NCI-H1105 treated with DMSO at 0.1 percent for 48 hours (cell line): ENCODE data around the gene ESYT1.

Experiments
- DNase-seq: peaks from one replicate; lab custom pipeline; 2025; lab: John Stamatoyannopoulos, UW

Gene ESYT1

GRCh38 chr12:56188778-56189098 lies 60.7 kb downstream of the ESYT1 start:
- DNase-seq = peak; percentile 21

GRCh38 chr12:56189099-56189917 lies 61.2 kb downstream of the ESYT1 start, which contains the start of gene SMARCC2:
Gene SMARCC2, minus strand, starts transcription at chr12:56189483. Its CDS starts 22 bp downstream, at chr12:56189461.
- DNase-seq = peak; percentile 67

- peak; percentile 62 for DNase-seq
Observed at GRCh38 chr12:56189918-56190694, 62.0 kb downstream of the ESYT1 start.

GRCh38 chr12:56190695-56191155 lies 62.7 kb downstream of the ESYT1 start:
- peak; percentile 36 for DNase-seq

GRCh38 chr12:56192582-56192981 lies 64.5 kb downstream of the ESYT1 start:
- no peak for DNase-seq

GRCh38 chr12:56193025-56193578 lies 65.0 kb downstream of the ESYT1 start:
- DNase-seq = peak; percentile 67
